Gastrocnemius medialis (tissue), 4 donors: ENCODE results near the gene MELTF. TPM values are rescaled to one million over a fixed set of nuclear protein-coding genes. Genes with fewer than 3 reads are reported as not detected.

Source experiments
- ATAC-seq, 2 donors: fragments of 150-250 bp; one replicate each; pipeline ENCODE4 v1.9.1; 2016
- DNase-seq, 2 donors: peaks; one replicate each; pipeline ENCODE4 v3.0.0-alpha.2; 2019
- H3K27ac ChIP-seq, 4 donors: fragments of 200-600 bp; sonication (generic); 1 replicate in 1 of 4; 2 replicates in 3 of 4; pipeline ENCODE4 v1.5.1; 2016 to 2018; ENCODE audit warnings: mild to moderate bottlenecking in 2 of 4, moderate library complexity in 1 of 4
- H3K27me3 ChIP-seq, 3 donors: fragments of 200-600 bp; sonication (generic) in 2 of 3; 1 replicate in 1 of 3; 2 replicates in 2 of 3; pipeline versions ENCODE4 v1.5.1 to v1.6.0; 2016 to 2019; ENCODE audit warnings: mild to moderate bottlenecking in 1 of 3, moderate library complexity in 1 of 3
- H3K36me3 ChIP-seq, 2 donors: fragments of 200-600 bp; sonication (generic) in 1 of 2; one replicate each; pipeline ENCODE4 v1.5.1; 2017 to 2018
- H3K4me1 ChIP-seq, 2 donors: fragments of 200-600 bp; sonication (generic) in 1 of 2; one replicate each; pipeline ENCODE4 v1.5.1; 2016 to 2017; ENCODE audit warnings: mild to moderate bottlenecking in 2 of 2
- H3K4me3 ChIP-seq, 4 donors: fragments of 200-600 bp; sonication (generic) in 3 of 4; 1 replicate in 1 of 4; 2 replicates in 3 of 4; pipeline ENCODE4 v1.5.1; 2016 to 2019; ENCODE audit warnings: mild to moderate bottlenecking in 2 of 4
- H3K9me3 ChIP-seq, 3 donors: fragments of 200-600 bp; sonication (generic) in 2 of 3; 1 replicate in 1 of 3; 2 replicates in 2 of 3; pipeline ENCODE4 v1.5.1; 2016 to 2019
- CTCF ChIP-seq, 5 experiments: fragments of 450-650 bp in 3 of 5; fragments of 200-600 bp in 2 of 5; sonication (generic) in 2 of 5; IDR thresholded peaks in 4 of 5; conservative IDR thresholded peaks in 1 of 5; 1 replicate in 4 of 5; 2 replicates in 1 of 5; pipeline ENCODE4 v1.5.1; 2016 to 2019; ENCODE audit warnings: antibody characterized with exemption in 5 of 5, mild to moderate bottlenecking in 3 of 5, moderate library complexity in 3 of 5
- POLR2A ChIP-seq, 2 donors: fragments of 450-650 bp; IDR thresholded peaks; one replicate each; pipeline ENCODE4 v1.6.1; 2017; ENCODE audit warnings: antibody characterized with exemption in 2 of 2, mild to moderate bottlenecking in 2 of 2, moderate library complexity in 2 of 2
- in situ Hi-C, 4 donors: fragments of 200-750 bp; cut with MboI; loops; one replicate each; pipeline versions ENCODE4 v1.15.0 to v1.8.0; 2017; ENCODE audit warnings: low sequenced_read_pairs in 4 of 4
- intact Hi-C: fragments of 100-400 bp; cut with DNase I; formaldehyde crosslinking; loops from one replicate; pipeline ENCODE4 v1.15.1; 2023; ENCODE audit warnings: low total_unique reads
- total RNA-seq, 4 donors: library from RNA; depleted of rRNA; stranded (reverse); fragments of >200 nt; gene quantifications; one replicate each; pipeline versions ENCODE4 v1.1.0 to v1.2.3, GENCODE V29; 2016

MELTF gene
- total RNA-seq, 4 donors from 2014 or later, result 0.36 to 0.64 (median 0.42) TPM; not detected in 1

- in situ Hi-C loops (loop anchor here in 2 of 4 donors (25.0 kb wide), 2 partner anchors 195 to 520 kb away; no protein-coding TSS in a partner anchor), intact Hi-C loops (no loop called here)
- Histone ChIP-seq H3K27me3 (no peaks in the 10 kb centered on the region), H3K4me3 (no peak overlapping the region), H3K9me3 (no peaks in the 10 kb centered on the region), H3K36me3 (no peaks in the 10 kb centered on the region), H3K27ac (no peak overlapping the region), H3K4me1 (peaks cover 17 to 18% of the 10 kb centered on the region in 2 donors)
- no peak for ATAC-seq
- TF ChIP-seq CTCF (IDR thresholded peaks at IDR 0.05 in 4 of 5, conservative IDR thresholded peaks at IDR 0.05 in 1 of 5) (no peak), POLR2A (IDR thresholded peaks at IDR 0.05) (no peak)
- no peak for DNase-seq
Measured at GRCh38 chr3:196992461-196993065, 37.1 kb downstream of the MELTF start.

GRCh38 chr3:196991581-196992460, 37.8 kb downstream of the MELTF start:
- in situ Hi-C loops (loop anchor here in 2 of 4 donors (25.0 kb wide), 2 partner anchors 195 to 520 kb away; no protein-coding TSS in a partner anchor), intact Hi-C loops (no loop called here)
- Histone ChIP-seq H3K27ac (no peak overlapping the region), H3K9me3 (no peaks in the 10 kb centered on the region), H3K27me3 (no peaks in the 10 kb centered on the region), H3K4me1 (peaks cover 11% of the 10 kb centered on the region in 2 donors), H3K4me3 (no peak overlapping the region), H3K36me3 (no peaks in the 10 kb centered on the region)
- ATAC-seq (peak; percentile 34 to 41), DNase-seq (peak in 1 of 2 donors; percentile 48)
- TF ChIP-seq POLR2A (IDR thresholded peaks at IDR 0.05) (no peak), CTCF (IDR thresholded peaks at IDR 0.05 in 4 of 5, conservative IDR thresholded peaks at IDR 0.05 in 1 of 5) (peak in 1 of 5 experiments; percentile 29)

- no peak for TF ChIP-seq POLR2A (IDR thresholded peaks at IDR 0.05)
- no peak for TF ChIP-seq CTCF (IDR thresholded peaks at IDR 0.05 in 4 of 5, conservative IDR thresholded peaks at IDR 0.05 in 1 of 5)
- intact Hi-C loops, result no loop called here
- Histone ChIP-seq H3K27ac (no peak overlapping the region), H3K27me3 (no peaks in the 10 kb centered on the region), H3K4me1 (no peaks in the 10 kb centered on the region), H3K4me3 (no peak overlapping the region), H3K9me3 (no peaks in the 10 kb centered on the region), H3K36me3 (no peaks in the 10 kb centered on the region)
- DNase-seq (no peak), ATAC-seq (no peak)
- in situ Hi-C loops, result loop anchor here in 2 of 4 donors (25.0 kb wide), 2 partner anchors 197 to 522 kb away; no protein-coding TSS in a partner anchor
Measured at GRCh38 chr3:196990601-196991007, 39.0 kb downstream of the MELTF start.

- H3K27ac ChIP-seq, result no peak overlapping the region
- in situ Hi-C loops (loop anchor here in 2 of 4 donors (25.0 kb wide), 2 partner anchors 198 to 523 kb away; no protein-coding TSS in a partner anchor), intact Hi-C loops (no loop called here)
- no peaks in the 10 kb centered on the region for H3K27me3 ChIP-seq
- H3K9me3 ChIP-seq, result no peaks in the 10 kb centered on the region
- ATAC-seq (no peak), DNase-seq (no peak)
- H3K4me3 ChIP-seq, result no peak overlapping the region
- H3K36me3 ChIP-seq, result no peaks in the 10 kb centered on the region
- TF ChIP-seq POLR2A (IDR thresholded peaks at IDR 0.05) (no peak), CTCF (IDR thresholded peaks at IDR 0.05 in 4 of 5, conservative IDR thresholded peaks at IDR 0.05 in 1 of 5) (no peak)
- no peaks in the 10 kb centered on the region for H3K4me1 ChIP-seq
Measured at GRCh38 chr3:196989721-196990262, 39.8 kb downstream of the MELTF start.
